GM19372 (cell line): Measurements from ENCODE around the gene LENG1.

Experiments
- ATAC-seq: cut with Tn5 transposase; IDR thresholded peaks from one replicate; pipeline ENCODE4 v1.9.1; 2021; ENCODE audit warnings: mild to moderate bottlenecking, low read depth, moderate library complexity; ENCODE audit not compliant: unreplicated experiment

The LENG1 gene

DNA sequence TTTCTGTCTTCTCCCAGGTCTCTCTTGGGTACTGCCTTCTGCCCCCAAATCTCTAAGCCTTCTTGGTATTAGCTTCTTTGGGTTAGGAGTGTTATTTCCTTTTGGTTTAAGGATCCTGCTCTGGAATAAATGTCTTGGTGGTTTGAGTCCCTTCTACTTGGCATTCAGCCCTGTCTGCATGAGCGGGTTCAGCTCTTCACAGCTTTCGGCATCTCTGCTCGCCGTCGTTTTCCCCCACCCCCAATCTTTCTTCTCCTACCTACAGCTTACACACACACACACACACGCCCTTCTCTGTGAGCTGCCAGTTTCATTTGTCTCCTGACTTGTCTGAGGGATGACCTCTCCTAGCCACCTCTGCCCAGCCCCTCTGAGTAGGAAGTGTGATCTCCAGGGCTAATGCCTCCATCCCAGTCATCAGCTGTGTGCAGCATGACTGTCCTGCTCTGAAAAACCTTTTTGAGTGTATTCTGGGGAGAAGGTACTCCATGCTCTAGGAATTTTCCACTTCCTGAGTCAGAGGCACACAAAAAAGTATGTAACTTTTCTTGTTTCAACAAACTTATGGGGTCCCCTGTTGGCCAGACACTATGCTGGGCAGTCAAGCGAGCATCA is 17.2 kb downstream of the LENG1 start:
- no peak for ATAC-seq

GRCh38 chr19:54141356-54141755 is 18.2 kb downstream of the LENG1 start:
- ATAC-seq = no peak

DNA sequence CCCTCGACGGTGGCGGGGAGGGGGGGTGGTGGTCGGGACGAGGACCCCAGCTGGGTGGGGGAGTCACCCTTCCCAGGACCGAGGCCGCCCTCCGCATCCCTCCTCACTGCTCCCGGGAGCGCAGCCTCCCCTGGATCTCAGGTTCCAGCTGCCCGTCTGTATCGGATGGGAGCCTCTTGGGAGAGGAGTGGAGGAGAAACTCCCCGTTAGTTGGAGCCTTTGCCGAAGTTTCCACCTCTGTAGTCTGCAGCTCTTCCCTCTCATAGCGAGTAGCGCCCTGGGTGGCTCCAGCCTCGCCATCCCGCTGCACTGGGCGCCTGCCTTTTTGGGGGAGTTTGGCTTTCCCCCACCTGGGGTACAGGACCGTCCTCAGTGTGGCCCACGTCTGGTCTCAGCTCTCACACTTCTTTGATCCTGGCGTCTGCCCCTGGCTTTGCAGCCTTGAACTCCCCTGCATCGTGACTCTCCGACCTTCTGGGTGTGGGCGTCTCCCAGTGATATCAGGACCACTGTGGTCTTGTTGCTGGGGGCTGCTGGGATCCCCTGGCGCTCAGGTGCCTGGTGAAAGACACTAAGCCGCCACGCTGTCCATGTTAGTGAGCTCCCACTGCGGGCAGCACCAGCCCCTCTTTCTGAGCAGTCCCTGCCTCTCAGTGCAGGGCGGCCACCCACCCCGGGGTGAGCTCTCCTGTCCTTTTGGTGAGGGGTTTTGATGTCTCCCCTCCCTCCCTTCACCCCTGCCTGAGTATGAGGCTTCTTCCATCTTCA is 20.8 kb downstream of the LENG1 start:
- no peak for ATAC-seq

DNA sequence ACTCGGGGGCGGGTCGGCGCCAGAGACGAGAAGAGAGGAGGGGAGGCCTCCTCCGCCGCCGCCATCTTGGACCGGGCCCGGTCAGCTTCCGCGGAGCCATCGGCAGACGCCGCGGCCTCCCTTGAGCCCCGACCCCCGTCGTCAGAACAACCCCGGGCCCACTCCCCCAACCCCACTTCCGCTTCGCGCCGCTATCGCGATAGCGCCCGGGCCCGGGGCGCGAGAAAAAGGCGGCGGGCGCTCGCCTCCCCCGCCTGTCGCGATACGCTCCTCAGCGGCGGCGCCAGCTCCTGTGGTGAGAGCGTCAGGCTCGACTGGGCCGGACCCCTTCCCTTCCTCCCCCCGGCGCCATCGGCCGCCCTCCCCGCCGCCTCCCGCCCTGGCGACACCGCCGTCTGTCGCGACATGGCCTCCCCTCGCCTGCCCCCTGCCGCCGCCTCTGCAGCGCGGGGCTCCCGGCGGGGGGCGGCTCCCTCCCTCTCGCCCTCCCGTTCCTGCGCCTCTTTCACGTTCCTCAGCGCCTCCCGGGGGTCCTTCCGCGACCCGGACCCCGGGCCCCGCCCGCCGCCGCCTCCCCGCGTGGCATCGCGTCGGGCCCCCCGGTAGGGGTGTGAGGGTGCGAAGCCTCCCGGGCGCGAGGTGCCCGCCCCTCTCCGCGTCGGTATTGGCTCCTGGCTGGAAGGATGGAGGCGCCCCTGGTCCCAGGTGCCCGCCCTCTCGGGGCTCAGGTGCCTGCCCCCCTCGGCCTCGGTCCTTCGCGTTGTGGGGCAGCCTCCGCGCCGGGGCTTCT is 21.6 kb downstream of the LENG1 start, which contains the start of gene CNOT3:
Gene CNOT3, plus strand, starts transcription at position 64 of the 790 bp plus-strand sequence. CDS start 5,217 bp downstream, outside the sequence.
- ATAC-seq = no peak

GRCh38 chr19:54136864-54137698 is 22.4 kb downstream of the LENG1 start:
- ATAC-seq = peak; percentile 70

DNA sequence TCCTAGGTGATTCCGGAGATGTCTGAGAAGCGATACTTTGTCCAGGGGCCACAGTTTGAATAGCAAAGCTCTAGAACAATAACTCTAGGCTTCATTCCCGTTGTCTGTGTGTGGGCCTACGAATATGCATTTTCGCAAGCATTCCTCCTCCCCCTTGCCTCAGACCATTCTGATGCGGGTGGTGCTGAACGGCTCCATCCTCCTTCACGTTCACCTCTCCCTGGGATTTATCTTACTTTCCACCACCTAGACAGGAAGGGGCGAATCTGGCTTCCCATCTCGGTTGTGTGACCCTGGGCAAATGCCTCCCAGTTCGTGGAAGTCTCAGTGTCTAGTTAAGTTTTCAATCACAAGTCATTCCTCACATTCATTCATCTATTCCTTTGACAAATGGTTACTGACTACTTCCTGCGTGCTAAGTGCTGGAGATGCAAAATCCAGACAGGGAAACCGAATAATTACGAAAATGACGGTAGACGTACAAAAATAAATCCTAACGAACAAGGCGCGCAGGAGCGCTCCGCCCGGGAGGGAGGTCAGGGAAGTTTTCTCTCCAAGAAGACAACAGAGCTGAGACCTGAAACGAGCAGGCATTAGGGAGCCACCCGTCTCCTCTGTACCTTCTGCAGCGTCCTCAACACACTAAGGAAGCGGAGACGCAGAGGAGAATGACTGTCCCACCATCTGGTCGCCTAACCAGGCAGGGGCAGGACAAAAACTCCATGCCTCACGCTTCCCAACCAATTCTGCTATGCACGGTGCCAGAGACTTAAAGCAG is 23.2 kb downstream of the LENG1 start:
- ATAC-seq = no peak

DNA sequence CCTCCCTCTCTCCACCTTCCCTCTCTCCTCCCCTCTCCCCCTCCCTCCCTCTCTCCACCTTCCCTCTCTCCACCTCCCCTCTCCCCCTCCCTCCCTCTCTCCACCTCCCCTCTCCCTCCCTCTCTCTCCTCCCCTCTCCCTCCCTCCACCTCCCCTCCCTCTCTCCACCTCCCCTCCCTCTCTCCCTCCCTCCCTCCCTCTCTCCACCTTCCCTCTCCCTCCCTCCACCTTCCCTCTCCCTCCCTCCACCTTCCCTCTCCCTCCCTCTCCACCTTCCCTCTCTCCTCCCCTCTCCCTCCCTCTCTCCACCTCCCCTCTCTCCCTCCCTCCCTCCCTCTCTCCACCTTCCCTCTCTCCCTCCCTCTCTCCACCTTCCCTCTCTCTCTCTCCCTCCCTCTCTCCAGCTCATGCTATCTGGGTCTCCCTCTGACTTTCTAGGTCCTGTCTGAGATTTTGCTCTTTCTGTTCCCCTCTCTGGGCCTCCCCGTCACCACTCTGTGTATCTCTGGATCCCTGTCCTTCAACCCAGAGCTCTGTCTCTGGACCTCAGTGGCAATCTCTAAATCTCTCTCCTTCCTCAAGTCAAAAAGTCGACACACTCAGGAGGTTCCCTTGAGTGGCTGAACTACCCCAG is 25.4 kb downstream of the LENG1 start:
- ATAC-seq = no peak

- no peak for ATAC-seq
Observed at GRCh38 chr19:54133312-54133956, 26.1 kb downstream of the LENG1 start.

- ATAC-seq = no peak
Observed at GRCh38 chr19:54129617-54129996, 29.9 kb downstream of the LENG1 start.

DNA sequence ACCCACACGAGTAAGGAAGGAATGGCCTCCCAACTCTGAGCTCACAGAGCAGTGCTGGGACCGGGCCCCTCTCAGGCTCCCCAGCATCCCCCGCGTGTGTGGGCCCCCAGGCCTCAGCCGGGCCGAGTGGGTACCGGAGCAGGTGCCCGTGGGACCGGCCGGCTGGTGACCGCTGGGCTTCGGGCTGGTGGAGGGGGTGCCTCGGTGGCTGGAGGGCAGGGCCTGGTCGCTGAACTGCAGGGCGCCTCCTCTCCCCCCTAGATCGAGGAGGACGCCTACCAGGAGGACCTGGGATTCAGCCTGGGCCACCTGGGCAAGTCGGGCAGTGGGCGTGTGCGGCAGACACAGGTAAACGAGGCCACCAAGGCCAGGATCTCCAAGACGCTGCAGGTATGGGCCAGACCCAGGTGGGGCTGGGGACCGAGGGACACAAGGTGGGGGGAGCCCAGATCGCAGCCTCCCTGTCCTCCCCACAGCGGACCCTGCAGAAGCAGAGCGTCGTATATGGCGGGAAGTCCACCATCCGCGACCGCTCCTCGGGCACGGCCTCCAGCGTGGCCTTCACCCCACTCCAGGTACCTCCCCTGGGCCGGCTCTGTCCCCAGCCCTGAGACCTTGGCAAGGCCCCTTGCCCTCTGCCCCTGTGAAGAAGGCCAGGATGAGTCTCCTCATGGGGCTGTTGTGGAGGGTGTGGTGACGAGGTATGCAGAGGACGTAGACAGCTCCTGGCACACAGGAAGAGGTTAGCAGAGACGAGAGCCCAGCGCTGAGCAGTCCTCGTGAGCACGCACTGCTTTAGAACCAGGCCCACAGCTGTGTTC is 30.5 kb downstream of the LENG1 start:
- ATAC-seq = no peak

DNA sequence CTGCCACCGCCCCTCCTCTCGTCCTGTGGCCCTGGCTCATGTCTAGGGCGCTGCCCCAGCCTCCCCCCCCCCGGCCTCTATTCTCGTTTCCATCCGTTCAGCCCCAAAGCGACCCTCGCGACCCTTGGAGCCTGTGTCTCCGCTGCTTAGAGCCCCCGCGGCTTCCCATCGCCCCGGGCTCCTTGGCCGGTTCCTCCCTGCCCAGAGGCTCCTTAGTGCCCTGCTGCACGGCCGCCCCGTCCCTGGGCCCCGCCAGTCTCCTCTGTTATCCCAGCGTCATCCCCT is 31.1 kb downstream of the LENG1 start:
- ATAC-seq = no peak

DNA sequence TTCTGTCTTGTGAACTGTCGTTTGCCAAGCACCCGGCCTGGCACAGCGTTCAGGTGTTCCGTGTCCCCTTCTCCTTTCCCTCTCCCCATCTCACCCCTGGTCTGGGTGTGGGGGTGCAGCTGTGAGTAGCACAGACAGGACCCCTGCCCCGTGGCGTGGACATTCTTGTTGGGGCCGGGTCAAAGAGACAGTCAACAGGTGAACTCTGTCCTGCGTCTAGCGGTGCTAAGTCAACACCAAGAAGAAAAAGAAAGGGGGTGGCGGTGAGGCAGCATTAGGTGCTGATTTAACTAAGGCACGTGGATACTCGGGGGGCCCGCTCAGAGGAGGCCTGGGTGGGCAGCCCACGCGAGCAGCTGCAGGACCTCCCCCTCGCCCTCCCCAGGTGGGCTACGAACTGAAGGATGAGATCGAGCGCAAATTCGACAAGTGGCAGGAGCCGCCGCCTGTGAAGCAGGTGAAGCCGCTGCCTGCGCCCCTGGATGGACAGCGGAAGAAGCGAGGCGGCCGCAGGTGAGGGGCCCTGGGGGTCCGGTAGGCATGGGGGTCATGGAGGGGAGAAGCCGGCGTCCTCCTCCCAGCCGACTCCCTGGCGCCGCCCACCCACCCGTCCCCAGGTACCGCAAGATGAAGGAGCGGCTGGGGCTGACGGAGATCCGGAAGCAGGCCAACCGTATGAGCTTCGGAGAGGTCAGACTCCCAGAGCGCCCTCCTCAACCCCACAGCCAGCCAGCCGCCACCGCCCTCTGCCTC is 31.7 kb downstream of the LENG1 start:
- no peak for ATAC-seq

GRCh38 chr19:54125713-54126112 is 33.8 kb downstream of the LENG1 start:
- ATAC-seq = no peak

- ATAC-seq = no peak
Observed at GRCh38 chr19:54124393-54124792, 35.1 kb downstream of the LENG1 start.

DNA sequence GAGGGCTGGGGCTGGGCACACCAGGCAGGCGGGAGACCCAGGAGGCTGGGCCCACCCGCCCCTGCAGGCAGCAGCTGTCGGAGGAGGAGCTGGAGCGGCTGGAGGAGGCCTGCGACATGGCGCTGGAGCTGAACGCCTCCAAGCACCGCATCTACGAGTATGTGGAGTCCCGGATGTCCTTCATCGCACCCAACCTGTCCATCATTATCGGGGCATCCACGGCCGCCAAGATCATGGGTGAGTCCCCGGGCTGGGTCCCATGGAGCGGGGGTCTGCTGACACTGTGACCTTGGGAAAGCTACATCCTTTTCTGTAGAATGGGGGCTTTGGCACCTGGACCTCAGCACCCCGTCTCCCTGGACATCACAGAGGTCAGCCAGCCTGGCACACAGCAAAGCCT is 35.8 kb downstream of the LENG1 start:
- no peak for ATAC-seq

DNA sequence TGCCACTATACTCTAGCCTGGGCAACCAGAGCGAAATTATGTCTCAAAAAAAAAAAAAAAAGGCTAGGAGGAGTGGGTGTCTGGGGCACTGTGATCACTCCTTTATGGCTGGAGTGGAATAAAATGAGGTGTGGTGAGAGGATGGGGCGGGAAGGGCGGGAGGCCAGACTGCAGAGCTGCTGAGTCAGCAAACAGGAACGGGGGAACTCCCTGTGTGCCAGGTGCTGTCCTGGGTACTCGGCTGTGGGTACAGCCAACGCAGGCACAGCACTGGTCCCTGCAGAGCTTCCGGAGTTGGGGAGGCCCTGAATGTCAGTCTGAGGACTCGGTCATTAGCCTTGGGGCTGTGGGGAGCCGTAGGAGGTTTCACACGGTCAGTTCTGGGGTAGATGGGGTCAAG is 38.3 kb downstream of the LENG1 start:
- ATAC-seq = no peak
